GM19452 (cell line): ENCODE measurements around the gene SLC6A9.

ENCODE experiments used
- ATAC-seq: cut with Tn5 transposase; IDR thresholded peaks from one replicate; pipeline ENCODE4 v1.9.1; 2021; ENCODE audit not compliant: unreplicated experiment

SLC6A9 gene

GRCh38 chr1:44029911-44030604 lies 1.2 kb downstream of the SLC6A9 start:
- ATAC-seq = peak; percentile 82

- peak; percentile 21 for ATAC-seq
These were observed 1.9 kb downstream of the SLC6A9 start for GRCh38 chr1:44029260-44029910.

GRCh38 chr1:44027320-44027719 lies 3.9 kb downstream of the SLC6A9 start:
- ATAC-seq = no peak

- no peak for ATAC-seq
These were observed 5.4 kb downstream of the SLC6A9 start for GRCh38 chr1:44025816-44026215.

- ATAC-seq = no peak
These were observed 6.2 kb downstream of the SLC6A9 start for GRCh38 chr1:44024903-44025525.

GRCh38 chr1:44024031-44024902 lies 7.0 kb downstream of the SLC6A9 start:
- ATAC-seq = no peak

- no peak for ATAC-seq
These were observed 9.5 kb downstream of the SLC6A9 start for GRCh38 chr1:44021581-44022321.

GRCh38 chr1:44021156-44021555 lies 10.1 kb downstream of the SLC6A9 start:
- ATAC-seq = no peak

GRCh38 chr1:44020464-44020863 lies 10.8 kb downstream of the SLC6A9 start:
- no peak for ATAC-seq

- no peak for ATAC-seq
These were observed 11.8 kb downstream of the SLC6A9 start for GRCh38 chr1:44019466-44019948.

GRCh38 chr1:44016890-44017400 lies 14.3 kb downstream of the SLC6A9 start:
- no peak for ATAC-seq

GRCh38 chr1:44016041-44016889 lies 15.0 kb downstream of the SLC6A9 start:
- ATAC-seq = no peak

GRCh38 chr1:44015206-44015605 lies 16.1 kb downstream of the SLC6A9 start:
- no peak for ATAC-seq

GRCh38 chr1:44014365-44015104 lies 16.7 kb downstream of the SLC6A9 start:
- no peak for ATAC-seq

GRCh38 chr1:44013949-44014348 lies 17.3 kb downstream of the SLC6A9 start:
- ATAC-seq = no peak

- no peak for ATAC-seq
These were observed 18.2 kb downstream of the SLC6A9 start for GRCh38 chr1:44012941-44013609.

- no peak for ATAC-seq
These were observed 18.9 kb downstream of the SLC6A9 start for GRCh38 chr1:44012404-44012803.

GRCh38 chr1:44010935-44011471 lies 20.3 kb downstream of the SLC6A9 start:
- no peak for ATAC-seq
